Measurements from ENCODE around the gene ADAM12. TPM values are rescaled to one million over a fixed set of nuclear protein-coding genes. Genes with fewer than 3 reads are reported as not detected.

Gene ADAM12
- polyA plus RNA-seq, 1 of the 3 experiments (the other 2 are of a cell fraction): 25.0 TPM

DNA sequence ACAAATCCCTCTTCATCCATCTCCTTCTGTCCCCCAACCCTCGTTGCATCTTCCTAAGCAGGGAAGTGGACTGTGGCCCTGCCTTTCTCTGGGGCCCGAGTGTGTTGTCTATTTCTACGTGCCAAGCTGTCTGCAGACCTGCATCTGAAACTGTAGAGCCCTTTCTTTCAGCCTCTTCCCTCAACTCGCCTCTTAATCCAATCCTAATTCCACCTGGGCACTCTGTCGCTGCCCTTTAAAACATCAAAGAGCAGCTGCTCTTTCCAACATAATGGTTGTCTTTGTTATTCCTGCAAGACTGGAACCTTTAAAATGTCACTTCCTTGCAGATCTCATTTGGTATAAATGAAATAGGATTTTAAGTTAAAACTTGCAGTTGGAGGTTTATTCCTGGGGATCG, 21.5 kb upstream of the ADAM12 start:
- H3K9me2 ChIP-seq: no peaks in the 10 kb centered on the region
- H4K20me1 ChIP-seq (ENCODE audit: insufficient read depth): no peaks in the 10 kb centered on the region
- no peaks in the 10 kb centered on the region for H3K79me2 ChIP-seq (ENCODE audit: insufficient read depth)
- no peak overlapping the region for H2AFZ ChIP-seq (ENCODE audit: low read depth)
- 79% methylated on average over 6 of the region's 6 CpGs for WGBS (ENCODE audit: low lambda C conversion rate)
- no peak overlapping the region for H3K4me2 ChIP-seq
- no peaks in the 10 kb centered on the region for H3F3A ChIP-seq (replicated peaks; ENCODE audit: insufficient read depth)
- no peak for TF ChIP-seq EP300 (IDR thresholded peaks at IDR 0.05; ENCODE audit: borderline replicate concordance in 1 of 2, low read depth in 1 of 2, low read length in 1 of 2)
- TF ChIP-seq, protein P1, sequence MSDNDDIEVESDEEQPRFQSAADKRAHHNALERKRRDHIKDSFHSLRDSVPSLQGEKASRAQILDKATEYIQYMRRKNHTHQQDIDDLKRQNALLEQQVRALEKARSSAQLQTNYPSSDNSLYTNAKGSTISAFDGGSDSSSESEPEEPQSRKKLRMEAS (IDR thresholded peaks at IDR 0.05; ENCODE audit: low read depth): no peak
- TF ChIP-seq JUND (IDR thresholded peaks at IDR 0.05): no peak
- no peak for TF ChIP-seq CHD2 (IDR thresholded peaks at IDR 0.05; ENCODE audit: low read length, partially characterized antibody)
- no peak for TF ChIP-seq ELF1 (IDR thresholded peaks at IDR 0.05)
- TF ChIP-seq USF2 (IDR thresholded peaks at IDR 0.05; ENCODE audit: borderline replicate concordance, low read depth, low read length): no peak
- H3K4me3 ChIP-seq (ENCODE audit: low read depth in 2 of 2, low read length in 1 of 2): no peak overlapping the region
- H3K9ac ChIP-seq: no peak overlapping the region
- no peak for DNase-seq
- H3K36me3 ChIP-seq (replicated peaks in 1 of 2; ENCODE audit: control insufficient read depth in 1 of 2, insufficient read depth in 2 of 2, low read length in 1 of 2): no peaks in the 10 kb centered on the region
- no peak overlapping the region for H3K27ac ChIP-seq (ENCODE audit: low read depth in 2 of 2, low read length in 1 of 2)
- ChIA-PET CTCF (no interaction called here), POLR2A (no interaction called here)
- H3K4me1 ChIP-seq (ENCODE audit: control insufficient read depth in 1 of 2, insufficient read depth in 2 of 2, low read depth in 1 of 2, low read length in 1 of 2): peaks cover 0 to 3% of the 10 kb centered on the region in 2 experiments; a peak in 1 of 4 replicates
- no peaks in the 10 kb centered on the region for H3K27me3 ChIP-seq (ENCODE audit: insufficient read depth)
- no peaks in the 10 kb centered on the region for H3K9me3 ChIP-seq

DNA sequence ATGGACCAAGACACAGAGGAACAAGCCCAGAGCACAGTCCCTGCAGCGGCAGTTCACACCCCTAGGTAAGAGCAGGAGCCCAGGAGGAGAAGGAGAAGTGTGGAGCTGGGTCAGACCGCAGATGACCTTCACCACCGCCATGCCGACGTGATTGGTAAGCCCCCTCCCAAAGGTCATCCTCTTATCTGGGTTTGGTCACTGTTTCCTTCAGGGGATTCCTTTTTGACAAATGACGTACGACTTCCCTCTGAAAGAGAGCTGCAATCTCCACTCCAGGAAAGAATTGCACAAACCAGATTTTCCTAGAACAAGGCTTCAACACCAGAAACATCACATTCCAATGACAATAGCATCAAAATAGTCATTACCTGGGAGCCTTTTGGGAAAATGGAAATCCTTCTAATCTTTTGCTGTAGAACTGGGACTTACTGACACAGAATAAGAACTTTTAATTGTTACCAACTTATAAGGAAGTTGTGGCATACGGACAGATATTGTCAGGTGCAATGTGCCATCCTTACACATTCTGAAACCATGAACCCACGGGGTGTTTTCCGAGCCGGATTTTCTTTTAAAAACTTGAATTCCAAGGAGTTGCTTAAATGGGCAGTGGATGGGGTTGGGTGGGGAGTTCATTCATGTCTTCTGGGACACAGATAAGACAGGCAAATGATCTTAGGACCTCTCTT, 20.8 kb upstream of the ADAM12 start:
- Histone ChIP-seq H2AFZ (ENCODE audit: low read depth) (no peak overlapping the region), H3K4me1 (ENCODE audit: control insufficient read depth in 1 of 2, insufficient read depth in 2 of 2, low read depth in 1 of 2, low read length in 1 of 2) (peaks cover 0 to 3% of the 10 kb centered on the region in 2 experiments; a peak in 1 of 4 replicates), H3K27ac (ENCODE audit: low read depth in 2 of 2, low read length in 1 of 2) (no peak overlapping the region), H3K27me3 (ENCODE audit: insufficient read depth) (no peaks in the 10 kb centered on the region), H3K36me3 (replicated peaks in 1 of 2; ENCODE audit: control insufficient read depth in 1 of 2, insufficient read depth in 2 of 2, low read length in 1 of 2) (no peaks in the 10 kb centered on the region), H4K20me1 (ENCODE audit: insufficient read depth) (no peaks in the 10 kb centered on the region), H3F3A (replicated peaks; ENCODE audit: insufficient read depth) (no peaks in the 10 kb centered on the region), H3K4me2 (no peak overlapping the region), H3K9ac (no peak overlapping the region), H3K79me2 (ENCODE audit: insufficient read depth) (no peaks in the 10 kb centered on the region), H3K9me3 (no peaks in the 10 kb centered on the region), H3K9me2 (no peaks in the 10 kb centered on the region), H3K4me3 (ENCODE audit: low read depth in 2 of 2, low read length in 1 of 2) (no peak overlapping the region)
- ChIA-PET CTCF (interaction anchor here (0.8 to 1.8 kb wide), 2 partner anchors 22 to 475 kb away, joined by 5 read pairs; no protein-coding TSS in a partner anchor), POLR2A (no interaction called here)
- TF ChIP-seq RAD21 (IDR thresholded peaks at IDR 0.05; ENCODE audit: low read length) (no peak), CHD2 (IDR thresholded peaks at IDR 0.05; ENCODE audit: low read length, partially characterized antibody) (no peak), TEAD4 (IDR thresholded peaks at IDR 0.05; ENCODE audit: borderline replicate concordance, insufficient read depth) (no peak), POLR2AphosphoS5 (IDR thresholded peaks at IDR 0.05; ENCODE audit: low read depth, low read length) (no peak), RFX5 (IDR thresholded peaks at IDR 0.05; ENCODE audit: low read length) (no peak), FOXJ3 (CRISPR knock-in tag; IDR thresholded peaks at IDR 0.05) (no peak)
- TF ChIP-seq, protein P2, sequence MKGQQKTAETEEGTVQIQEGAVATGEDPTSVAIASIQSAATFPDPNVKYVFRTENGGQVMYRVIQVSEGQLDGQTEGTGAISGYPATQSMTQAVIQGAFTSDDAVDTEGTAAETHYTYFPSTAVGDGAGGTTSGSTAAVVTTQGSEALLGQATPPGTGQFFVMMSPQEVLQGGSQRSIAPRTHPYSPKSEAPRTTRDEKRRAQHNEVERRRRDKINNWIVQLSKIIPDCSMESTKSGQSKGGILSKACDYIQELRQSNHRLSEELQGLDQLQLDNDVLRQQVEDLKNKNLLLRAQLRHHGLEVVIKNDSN (IDR thresholded peaks at IDR 0.05; ENCODE audit: borderline replicate concordance, low read depth): no peak
- TF ChIP-seq, protein P3, sequence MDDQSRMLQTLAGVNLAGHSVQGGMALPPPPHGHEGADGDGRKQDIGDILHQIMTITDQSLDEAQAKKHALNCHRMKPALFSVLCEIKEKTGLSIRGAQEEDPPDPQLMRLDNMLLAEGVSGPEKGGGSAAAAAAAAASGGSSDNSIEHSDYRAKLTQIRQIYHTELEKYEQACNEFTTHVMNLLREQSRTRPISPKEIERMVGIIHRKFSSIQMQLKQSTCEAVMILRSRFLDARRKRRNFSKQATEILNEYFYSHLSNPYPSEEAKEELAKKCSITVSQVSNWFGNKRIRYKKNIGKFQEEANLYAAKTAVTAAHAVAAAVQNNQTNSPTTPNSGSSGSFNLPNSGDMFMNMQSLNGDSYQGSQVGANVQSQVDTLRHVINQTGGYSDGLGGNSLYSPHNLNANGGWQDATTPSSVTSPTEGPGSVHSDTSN (IDR thresholded peaks at IDR 0.05): peak; percentile 33; the same call in 1 of the 2 replicates
- TF ChIP-seq, protein P4, sequence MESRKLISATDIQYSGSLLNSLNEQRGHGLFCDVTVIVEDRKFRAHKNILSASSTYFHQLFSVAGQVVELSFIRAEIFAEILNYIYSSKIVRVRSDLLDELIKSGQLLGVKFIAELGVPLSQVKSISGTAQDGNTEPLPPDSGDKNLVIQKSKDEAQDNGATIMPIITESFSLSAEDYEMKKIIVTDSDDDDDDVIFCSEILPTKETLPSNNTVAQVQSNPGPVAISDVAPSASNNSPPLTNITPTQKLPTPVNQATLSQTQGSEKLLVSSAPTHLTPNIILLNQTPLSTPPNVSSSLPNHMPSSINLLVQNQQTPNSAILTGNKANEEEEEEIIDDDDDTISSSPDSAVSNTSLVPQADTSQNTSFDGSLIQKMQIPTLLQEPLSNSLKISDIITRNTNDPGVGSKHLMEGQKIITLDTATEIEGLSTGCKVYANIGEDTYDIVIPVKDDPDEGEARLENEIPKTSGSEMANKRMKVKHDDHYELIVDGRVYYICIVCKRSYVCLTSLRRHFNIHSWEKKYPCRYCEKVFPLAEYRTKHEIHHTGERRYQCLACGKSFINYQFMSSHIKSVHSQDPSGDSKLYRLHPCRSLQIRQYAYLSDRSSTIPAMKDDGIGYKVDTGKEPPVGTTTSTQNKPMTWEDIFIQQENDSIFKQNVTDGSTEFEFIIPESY (IDR thresholded peaks at IDR 0.05; ENCODE audit: borderline replicate concordance, low read depth): no peak
- 91% methylated on average over 11 of the region's 11 CpGs for WGBS (ENCODE audit: low lambda C conversion rate)
- no peak for DNase-seq

Data from SK-N-SH (cell line).